ENCODE results near the gene LRMDA.

LRMDA gene

GRCh38 chr10:75477680-75478079 lies 46.3 kb downstream of the LRMDA start:
- no peak for DNase-seq

- DNase-seq, result no peak
These were observed 49.0 kb downstream of the LRMDA start for GRCh38 chr10:75480374-75480773.

- no peak for DNase-seq
These were observed 51.8 kb downstream of the LRMDA start for GRCh38 chr10:75483188-75483587.

GRCh38 chr10:75484717-75485116 lies 53.3 kb downstream of the LRMDA start:
- DNase-seq, result no peak

- DNase-seq, result no peak
These were observed 55.2 kb downstream of the LRMDA start for GRCh38 chr10:75486591-75486990.

DNA sequence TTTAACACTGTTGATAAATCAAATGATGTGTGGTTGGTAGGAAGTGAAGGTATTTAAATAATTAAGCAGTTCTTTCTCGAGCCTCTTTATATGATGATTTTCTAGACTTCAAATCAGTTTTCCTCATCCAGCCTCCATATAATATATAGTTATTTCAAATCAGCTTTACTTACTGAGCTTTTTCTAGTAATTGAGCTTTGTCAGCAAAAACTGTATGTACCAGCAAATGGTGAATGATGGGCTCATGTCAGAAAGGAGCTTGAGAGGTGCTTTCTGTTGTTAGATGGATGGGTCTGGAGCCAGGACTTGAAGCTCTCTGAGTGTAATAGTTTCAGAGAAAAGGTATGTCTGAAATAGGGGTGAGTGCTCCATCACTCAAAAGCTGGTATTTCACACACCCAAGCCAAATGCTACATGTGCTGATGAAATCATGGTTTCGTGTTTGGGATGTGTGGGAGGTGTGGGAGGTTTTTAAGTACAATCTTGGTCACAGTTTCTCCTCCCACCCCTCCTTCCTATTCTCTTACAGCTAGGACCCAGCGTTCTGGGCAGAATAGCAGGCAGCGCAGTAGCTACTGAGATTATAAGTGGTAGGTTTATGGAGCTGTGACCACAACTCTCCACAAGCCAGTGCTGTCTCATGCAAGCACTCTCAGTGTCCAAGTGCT lies 55.8 kb downstream of the LRMDA start:
- DNase-seq, result no peak

DNA sequence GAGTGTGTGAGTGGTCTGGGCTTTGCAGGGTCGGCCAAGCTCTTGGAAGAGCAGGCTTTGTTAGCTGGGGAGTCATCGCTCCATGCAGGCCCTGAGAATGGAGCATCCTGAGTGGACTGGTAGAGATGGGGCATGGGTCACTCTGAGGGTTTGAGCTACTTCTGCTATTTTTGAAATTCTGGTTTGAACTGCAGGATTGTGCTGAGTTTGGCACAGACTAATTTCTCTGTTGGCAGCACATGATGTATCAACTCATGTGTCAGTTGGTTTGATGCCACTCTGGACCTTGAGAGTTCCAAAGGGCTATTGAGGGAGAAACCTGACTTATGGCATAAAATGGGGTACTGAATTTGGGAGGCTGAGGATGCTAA lies 56.3 kb downstream of the LRMDA start:
- DNase-seq, result no peak

GRCh38 chr10:75492173-75492925 lies 60.9 kb downstream of the LRMDA start:
- no peak for DNase-seq

DNA sequence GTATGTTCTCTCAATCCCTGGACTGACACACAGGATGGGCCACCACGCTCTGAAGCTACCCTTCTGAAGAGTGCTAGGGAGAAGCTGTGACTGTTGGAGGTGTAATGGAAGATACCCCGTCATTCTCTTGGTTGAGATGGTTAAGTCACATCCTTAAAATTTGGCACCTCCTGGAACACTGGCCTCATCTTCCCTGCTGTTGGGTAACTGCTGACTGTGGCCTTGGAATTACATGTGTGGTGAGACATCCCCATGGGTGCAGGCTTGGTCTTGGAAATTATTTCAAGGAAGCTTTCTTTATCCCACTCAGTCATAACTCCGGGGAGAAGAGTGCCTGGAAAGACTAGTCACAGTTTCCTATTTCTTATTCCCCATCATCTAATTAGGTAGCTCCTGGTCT lies 62.0 kb downstream of the LRMDA start:
- DNase-seq, result no peak

GRCh38 chr10:75495434-75496190 lies 64.2 kb downstream of the LRMDA start:
- DNase-seq, result no peak

DNA sequence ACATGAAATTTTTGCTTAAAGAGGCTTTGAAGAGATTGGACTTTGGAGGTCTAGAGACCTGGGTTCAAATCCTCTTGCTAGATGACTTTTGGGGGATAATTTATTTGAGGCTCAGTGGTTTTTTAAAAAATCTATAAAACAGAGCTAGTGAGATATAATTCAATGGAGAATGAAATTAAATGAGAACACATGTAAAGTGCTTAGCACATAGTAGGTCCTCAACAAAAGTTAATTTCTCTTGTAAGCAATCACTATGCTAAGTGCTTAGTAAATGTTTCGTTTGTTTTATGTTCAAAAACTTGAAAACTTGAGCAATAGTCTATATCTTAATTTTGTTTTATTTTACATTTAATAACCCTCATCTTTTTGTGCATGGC lies 64.8 kb downstream of the LRMDA start:
- no peak for DNase-seq

GRCh38 chr10:75497997-75498883 lies 66.8 kb downstream of the LRMDA start:
- no peak for DNase-seq

DNA sequence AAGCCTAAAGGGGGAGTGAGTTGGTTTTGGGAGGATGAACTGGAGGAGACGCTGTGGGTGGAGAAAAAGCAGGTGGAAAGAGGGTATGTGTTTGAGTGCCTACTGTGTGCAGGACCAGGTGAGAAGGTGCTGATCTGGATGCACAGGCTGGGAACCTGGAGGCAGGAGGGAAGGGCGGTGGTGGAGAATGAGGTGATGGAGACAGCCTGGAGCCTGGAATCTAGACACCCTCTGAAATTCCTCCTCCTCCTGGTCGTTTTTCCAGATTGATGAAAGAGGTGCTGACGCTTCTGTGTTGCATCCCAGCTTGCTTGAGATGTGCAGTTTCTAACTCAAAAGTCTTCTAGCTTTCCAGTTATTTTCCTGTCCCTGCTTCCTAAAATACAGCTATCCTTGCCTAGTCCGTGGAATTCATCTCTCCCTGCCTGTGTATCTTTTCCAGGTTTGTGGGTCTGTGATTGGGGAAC lies 67.5 kb downstream of the LRMDA start:
- no peak for DNase-seq

DNA sequence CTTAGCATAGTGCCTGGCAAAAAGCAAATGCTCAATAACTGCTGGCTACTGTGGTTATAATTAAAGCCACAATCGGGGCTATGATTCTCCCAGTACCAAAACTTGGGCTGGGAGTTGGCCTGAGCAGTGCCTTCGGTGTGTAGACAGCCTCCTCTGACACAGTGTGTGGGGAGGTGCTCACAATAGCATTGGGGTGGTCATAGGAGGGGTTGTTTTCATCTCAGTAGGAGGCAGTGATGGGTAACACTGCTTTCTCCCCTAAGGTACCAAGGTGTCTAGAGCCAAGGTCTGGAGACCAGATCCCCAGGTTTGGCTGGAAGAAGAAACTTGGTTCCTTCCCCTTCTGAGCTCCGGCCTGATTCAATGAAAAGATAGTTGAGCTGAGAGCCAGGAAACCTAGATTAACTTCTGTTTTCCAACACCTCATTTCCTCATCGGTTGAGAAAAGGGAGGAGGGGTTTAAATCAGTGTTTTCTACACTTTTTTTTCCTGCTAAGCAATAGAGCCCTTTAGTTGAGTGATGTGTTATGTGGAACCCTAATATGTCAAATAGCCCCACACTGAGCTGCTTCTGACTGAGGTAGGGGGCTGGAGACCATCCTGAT lies 68.2 kb downstream of the LRMDA start:
- DNase-seq, result no peak

DNA sequence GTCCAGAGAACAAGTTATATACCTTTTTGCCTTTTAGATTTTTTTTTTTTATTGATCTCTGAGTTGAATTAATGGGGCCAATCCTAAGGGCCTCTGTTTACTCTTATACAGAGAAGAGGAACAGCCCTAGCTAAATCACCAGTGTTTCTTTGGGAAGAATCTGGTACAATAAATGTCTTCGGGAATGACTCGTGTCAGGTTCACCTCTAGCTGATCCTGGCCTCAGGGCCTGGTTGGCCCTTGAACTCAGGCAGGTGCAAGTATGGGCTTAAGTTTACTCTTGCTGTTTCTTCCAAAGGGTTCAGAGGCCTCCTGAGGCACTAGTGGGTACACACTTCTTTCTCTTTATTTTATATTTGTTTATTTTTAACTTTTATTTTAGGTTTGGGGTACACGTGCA lies 71.0 kb downstream of the LRMDA start:
- no peak for DNase-seq

GRCh38 chr10:75502838-75503237 lies 71.4 kb downstream of the LRMDA start:
- DNase-seq, result no peak

GRCh38 chr10:75505293-75505692 lies 73.9 kb downstream of the LRMDA start:
- no peak for DNase-seq

GRCh38 chr10:75505840-75506506 lies 74.5 kb downstream of the LRMDA start:
- no peak for DNase-seq

DNA sequence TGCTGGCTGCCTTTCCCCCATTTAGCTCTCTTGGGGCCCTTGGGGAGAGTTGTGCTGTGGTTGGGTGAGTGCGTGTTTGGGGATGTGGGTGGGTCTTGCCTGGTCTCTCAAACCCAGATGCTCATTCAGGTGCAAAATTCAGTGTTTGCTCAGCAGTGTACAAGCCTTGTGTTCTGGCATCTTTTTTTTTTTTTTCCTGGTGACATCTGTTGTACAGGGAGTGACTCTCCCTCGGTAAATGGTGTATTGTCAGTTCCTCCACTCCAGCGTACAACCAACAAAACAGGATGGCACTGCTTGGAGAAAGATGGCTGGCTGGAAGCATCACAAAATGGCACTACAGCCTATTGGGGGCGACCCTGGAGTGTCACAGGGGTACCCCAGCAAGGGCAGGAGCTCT lies 75.5 kb downstream of the LRMDA start:
- DNase-seq, result no peak

DNA sequence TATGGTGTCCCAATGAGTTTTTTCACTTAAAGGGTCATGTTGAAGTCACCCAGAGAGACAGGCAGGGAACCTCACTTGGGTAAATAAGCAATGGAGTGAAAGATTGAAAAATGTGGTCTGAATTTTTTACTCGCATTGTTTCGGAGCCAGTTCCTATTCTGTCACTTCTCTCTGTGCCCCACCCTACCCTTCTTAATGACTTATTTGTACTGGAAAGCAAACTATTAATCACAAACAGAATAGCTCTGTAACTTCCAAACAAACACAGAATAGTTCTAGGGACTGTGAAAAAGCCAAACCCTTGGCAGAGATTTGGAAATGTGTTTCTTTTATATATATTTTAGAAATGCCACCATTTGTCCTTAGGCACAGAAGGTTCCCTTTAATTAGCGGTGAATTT lies 76.0 kb downstream of the LRMDA start:
- DNase-seq, result no peak

DNA sequence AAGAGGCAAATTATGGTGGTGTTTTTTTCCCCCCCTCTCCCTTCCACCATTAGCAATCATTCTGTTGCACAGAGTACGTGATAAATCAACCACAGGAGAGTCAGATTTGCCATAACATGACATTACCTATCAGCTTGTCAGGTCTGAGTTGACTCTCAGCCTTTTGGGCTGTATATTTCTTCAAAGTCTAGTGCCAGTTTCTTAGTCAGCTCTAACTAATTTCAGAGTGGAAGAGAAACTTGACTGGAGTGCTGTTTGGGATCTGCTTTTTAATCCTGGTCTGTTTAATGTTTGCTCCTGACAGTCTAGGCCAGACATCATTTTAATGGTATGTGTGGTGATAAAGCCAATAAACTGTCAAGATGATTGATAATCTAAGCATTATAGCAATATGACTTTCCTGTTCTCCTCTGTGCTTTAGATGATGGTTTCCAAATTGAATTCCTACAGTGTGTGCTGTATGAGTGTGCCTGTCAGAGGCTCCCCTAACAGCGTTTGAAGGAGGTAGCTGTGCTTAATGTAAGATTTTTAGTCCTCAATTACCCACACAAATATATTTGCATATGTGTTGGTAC lies 76.9 kb downstream of the LRMDA start:
- DNase-seq, result no peak

All from GDM1 (cell line).